ENCODE measurements around the gene RPH3AL.

RPH3AL gene

DNA sequence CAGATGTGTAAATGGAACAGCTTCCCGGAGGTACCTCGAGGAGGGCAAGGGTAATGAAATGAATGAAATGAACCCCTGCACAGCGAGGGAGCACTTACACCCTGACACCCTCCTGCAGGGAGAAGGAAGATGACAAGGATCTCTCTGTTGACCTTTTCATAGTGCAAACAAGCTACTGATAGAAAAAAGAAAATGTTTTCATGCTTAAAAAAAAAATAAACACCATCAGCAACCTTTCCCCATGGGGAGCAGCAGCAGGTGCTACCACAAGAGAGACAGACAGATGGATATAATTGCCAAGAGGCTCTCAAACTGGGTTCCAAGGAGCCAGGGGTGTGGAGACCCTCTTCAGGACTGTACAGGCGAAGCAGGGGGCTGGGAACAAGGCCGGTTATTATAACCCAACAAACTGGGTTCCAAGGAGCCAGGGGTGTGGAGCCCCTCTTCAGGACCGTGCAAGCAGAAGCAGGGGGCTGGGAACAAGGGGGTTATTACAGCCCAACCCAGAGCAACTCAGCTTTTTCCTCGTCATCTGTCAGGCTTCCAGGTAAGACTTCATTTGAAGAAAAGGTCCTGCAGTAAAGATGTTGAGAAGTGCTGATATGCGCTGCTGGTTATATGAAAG is 718 bp upstream of the RPH3AL start:
- DNase-seq (ENCODE audit: low read depth in 2 of 2), result no peak

DNA sequence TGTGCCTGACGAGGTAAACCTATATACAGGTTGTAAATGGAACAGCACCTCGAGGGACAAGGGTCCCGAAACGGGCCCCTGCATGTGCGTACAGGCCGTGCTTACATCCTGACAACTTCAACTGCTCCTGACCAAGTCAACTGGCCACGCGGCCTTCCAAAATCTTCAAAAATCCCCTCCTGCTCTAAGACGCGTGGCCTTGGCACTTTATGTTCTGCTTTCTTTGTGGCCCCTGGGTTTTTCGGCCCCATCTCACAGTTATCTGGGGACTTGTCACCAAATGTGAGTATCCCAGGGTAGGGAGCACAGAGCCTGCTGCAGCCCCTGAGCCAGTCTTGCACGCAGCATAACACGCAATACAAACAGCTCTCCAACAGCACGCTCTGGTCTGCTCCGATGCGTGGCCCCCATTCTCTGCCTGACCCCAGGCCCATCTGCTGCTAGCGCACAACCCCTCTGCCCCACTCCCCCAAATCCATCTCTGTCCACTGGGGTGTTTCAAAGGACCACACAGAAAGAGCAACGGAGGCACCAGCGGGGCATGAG is 659 bp downstream of the RPH3AL start:
- DNase-seq (ENCODE audit: low read depth in 2 of 2), result no peak

DNA sequence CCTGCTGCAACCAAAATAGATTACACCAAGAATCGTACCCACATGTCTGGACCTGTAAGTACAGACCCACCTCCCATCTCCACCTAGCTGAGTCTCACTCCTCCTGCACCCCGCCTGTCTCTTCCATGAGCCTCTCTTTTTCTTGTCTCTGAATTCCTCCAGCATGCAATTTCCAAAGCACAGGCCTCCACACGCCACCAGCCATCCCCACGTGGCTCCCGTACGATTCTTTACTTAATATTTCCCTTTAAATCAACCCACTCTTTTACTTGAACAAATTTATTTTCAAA is 1.2 kb downstream of the RPH3AL start:
- no peak for DNase-seq (ENCODE audit: low read depth in 2 of 2)

DNA sequence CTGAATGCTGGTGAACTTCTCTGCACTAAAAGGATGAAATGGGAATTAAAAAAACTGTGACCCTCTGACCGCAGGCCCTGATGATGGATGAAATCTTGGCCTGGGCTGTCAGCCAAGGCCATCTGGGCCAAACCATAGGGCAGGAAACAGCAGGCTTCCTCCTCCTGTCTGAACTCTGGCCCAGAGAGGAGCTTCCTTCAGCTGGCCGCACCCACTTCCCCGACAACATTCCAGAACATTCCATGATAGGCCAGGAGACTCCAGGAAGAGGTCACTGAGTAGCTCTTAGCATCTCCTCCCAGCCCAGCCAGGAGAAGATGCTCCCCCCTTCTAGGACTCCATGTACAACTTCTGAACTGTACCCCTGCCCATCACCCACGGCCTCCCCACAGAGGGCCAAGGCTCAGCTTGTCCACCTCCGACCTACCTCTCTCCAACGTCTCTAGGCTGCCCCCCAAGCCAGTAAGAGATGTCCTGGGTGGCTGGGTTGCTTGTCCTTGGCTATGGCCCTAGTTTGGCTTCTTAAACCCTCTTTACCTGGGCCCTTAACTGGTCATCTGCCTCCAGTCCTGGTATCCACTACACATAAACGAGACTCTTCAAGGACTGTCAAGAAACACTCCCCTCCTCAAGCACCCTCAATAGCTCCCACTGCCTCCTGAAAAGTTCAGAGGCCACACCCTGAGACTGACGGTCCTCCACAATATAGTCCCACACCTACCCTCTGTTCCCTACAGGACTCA is 1.7 kb downstream of the RPH3AL start:
- no peak for DNase-seq (ENCODE audit: low read depth in 2 of 2)

DNA sequence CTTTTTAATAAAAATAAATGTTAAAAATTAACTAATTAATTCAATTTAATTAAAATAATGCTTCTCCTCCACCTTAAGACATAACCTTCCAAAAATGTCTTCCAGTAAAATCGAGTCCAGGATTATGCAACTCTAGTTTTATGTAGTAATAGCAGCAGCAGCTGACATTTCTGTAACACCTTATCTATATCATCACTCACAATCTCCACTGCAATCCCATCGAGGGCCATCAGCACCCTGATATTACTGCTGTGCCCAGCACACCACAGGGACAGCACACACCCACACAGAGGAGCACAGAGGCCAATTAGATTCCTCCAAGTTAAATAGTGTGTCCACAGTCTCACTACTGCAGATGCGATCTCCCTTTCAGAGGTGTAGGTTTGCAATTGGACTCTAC is 2.9 kb downstream of the RPH3AL start:
- no peak for DNase-seq (ENCODE audit: low read depth in 2 of 2)

DNA sequence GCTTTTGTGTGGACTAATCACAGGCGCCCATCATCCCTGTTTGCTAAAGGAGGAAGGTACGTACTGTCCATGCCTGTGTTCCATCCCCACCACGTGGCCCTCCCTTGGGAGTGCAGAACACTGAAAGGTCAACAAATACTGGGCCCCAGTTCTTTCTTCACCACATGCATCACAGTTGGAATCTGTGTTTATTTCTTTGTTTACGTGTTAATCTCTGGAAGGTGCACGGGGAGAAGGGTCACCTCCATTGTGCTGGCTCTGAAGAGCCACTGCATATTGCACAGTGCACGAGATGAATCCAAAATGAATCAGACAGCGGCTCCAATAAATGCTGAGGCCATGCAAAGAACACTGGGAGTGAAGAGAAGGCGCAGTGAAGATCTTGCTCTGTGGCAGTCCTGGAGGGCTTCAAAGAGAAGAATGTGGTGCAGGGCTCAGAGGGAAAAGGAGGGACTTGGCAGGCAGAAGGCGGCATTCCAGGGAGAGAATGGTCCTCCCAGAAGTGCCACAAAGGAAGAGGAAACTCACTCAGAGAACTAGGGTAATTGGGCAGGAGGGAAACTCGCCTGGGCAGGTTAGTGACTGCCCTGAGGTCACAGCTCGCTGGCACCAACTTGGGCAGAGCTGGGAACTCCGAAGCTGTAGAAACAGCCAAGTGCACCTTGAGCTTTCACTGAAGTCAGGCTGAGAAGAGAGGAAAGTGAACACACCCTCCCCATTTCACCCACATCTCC is 3.7 kb downstream of the RPH3AL start:
- DNase-seq (ENCODE audit: low read depth in 2 of 2), result no peak

DNA sequence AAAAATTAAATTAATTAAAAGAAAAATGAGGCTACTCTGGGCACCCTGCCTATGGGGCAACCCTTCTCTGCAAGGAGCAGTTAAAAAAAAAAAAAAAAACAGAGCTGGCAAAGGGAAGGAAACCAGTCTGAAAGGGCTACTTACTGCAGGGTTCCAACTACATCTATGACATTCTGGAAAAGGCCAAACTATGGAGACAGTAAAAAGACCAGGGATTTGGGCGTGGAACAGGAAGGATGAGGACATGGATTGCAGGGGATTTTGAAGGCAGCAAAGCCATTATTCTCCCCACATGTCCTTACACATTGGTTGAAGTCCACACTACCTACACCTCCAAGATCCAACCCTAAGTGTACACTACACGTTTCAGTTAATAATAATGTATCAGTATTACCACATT is 4.6 kb downstream of the RPH3AL start:
- DNase-seq (ENCODE audit: low read depth in 2 of 2), result no peak

DNA sequence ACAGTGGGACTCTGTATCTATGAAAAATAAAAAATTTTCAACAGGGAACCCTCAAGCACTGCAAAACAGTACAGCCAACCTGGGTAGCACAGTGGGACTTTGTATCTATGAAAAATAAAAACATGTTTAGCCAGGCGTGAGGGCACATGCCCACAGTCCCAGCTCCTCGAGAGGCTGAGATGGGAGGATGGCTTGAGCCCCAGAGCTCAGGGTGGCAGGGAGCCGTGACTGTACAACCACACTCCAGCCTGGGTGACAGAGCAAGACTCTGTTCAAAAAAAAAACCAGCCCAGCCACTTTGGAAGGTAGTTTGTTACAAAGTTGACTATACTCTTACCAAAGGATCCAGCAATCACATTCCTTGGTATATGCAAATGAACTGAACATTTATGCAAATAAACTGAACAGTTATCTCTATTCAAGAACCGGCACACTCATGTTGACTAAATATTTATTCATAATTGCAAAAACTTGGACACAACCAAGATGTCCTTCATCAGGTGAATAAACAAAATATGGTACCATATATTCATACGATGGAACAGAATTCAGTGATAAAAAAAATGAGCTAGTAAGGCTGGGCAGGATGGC is 5.2 kb downstream of the RPH3AL start:
- no peak for DNase-seq (ENCODE audit: low read depth in 2 of 2)

DNA sequence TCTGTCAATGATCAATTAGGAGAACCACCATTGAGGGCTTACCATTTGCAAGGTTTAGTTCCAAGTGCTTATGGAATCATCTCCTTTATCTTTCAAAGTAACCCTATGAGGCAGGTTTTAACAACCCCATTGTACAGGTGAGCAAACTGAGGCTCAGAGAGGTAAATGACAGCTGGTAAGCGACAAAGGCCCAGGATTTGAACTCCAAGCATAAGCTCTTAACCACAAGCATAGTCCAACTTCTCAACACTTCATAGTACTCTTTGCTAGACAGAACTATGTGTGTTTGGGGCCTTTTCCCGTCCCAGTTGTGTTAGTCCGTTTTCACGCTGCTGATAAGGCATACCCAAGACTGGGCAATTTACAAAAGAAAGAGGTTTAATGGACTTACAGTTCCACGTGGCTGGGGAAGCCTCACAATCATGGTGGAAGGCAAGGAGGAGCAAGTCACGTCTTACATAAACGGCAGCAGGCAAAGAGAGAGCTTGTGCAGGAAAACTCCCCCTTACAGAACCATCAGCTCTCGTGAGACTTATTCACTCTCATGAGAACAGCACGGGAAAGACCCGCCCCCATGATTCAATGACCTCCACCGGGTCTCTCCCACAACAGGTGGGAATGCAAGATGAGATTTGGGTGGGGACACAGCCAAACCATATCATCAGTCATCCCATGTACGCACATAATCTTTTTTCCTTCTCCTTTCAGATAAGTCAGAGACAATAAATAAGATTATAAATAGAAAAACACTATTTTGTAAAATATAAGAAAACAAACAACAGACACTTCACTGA is 6.4 kb downstream of the RPH3AL start:
- DNase-seq (ENCODE audit: low read depth in 2 of 2), result no peak

DNA sequence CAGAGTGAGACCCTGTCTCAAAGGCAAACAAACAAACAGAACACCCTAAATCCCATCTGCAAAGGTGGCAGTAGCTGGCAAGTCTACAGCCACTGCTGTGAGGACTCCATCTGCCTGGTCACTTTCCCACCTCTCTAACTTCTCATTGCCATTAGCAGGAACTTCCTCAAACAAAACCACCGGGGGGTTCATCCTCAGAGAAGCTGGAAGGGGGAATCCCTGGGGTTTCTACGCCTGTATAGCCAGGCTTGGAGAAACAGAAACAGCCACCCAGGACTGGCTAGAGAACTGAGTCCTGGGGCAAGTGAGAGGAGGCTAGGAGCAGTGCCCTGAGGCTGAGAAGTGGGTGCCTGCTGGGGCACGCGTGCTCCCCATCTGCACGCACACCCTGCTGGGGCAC is 7.3 kb downstream of the RPH3AL start:
- DNase-seq (ENCODE audit: low read depth in 2 of 2), result no peak

DNA sequence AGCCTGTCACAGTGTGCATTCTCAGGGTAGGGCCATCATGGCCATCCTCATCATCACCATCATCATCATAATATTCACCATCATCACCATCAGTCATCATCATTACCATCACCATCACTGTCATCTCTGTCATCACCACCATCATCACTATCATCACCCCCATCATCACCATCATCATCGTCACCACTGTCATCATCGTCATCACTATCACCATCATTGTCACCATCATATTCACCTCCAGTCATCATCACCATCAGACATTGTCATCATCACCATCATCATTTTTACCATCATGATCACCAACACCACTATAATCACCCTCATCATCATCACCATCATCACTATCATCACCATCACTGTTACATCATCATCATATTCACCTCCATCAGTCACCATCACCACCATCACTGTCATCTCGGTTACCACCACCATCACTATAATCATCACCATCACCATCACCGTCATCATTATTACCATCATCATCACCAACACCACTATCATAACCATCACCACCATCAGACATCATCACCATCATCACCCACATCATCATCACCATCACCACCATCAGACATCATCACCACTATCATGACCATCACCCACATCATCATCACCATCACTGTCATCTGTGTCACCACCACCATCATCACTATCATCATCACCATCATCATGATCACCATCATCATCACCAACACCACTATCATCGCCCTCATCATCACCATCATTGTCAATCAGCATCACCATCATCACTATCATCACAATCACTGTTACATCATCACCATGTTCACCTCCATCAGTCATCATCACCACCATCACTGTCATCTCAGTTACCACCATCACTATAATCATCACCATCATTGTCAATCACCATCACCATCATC is 8.5 kb downstream of the RPH3AL start:
- DNase-seq (ENCODE audit: low read depth in 2 of 2), result no peak

DNA sequence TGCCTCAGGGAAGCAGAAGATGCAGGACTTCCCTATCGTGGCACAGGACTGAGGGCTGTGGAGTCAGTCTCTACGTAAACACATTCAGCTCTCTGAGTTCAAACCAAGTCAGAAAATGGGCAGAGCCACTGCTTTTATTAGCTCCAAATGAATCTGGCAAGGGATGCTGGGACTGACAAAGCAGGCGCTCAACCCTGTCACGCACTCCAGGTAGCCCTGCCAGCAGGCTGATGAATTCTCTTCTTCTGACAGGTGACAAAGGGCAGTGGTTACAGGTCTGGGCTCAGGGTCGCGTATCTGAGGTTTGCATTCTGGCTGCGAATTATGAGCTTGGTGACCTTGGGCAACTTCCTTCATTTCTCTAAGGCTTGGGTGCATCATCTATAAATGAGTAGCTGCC is 9.4 kb downstream of the RPH3AL start:
- no peak for DNase-seq (ENCODE audit: low read depth in 2 of 2)

DNA sequence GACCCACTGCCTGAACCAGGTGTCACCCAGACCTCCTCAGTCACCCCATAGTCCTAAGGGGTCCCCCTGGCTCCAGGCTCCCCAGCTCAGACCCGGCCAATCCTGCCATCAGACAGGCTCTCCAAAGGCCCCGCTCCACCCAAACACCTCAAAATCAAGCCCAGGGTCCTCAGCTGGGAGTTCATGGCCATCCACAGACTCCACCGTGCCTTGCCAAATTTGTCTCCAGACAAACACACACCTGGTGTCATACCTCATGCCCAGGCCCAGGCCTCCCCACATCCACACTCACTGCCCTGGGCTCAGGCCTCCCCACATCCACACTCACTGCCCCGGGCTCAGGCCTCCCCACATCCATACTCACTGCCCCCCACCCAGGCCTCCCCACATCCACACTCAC is 12.5 kb downstream of the RPH3AL start:
- no peak for DNase-seq (ENCODE audit: low read depth in 2 of 2)

DNA sequence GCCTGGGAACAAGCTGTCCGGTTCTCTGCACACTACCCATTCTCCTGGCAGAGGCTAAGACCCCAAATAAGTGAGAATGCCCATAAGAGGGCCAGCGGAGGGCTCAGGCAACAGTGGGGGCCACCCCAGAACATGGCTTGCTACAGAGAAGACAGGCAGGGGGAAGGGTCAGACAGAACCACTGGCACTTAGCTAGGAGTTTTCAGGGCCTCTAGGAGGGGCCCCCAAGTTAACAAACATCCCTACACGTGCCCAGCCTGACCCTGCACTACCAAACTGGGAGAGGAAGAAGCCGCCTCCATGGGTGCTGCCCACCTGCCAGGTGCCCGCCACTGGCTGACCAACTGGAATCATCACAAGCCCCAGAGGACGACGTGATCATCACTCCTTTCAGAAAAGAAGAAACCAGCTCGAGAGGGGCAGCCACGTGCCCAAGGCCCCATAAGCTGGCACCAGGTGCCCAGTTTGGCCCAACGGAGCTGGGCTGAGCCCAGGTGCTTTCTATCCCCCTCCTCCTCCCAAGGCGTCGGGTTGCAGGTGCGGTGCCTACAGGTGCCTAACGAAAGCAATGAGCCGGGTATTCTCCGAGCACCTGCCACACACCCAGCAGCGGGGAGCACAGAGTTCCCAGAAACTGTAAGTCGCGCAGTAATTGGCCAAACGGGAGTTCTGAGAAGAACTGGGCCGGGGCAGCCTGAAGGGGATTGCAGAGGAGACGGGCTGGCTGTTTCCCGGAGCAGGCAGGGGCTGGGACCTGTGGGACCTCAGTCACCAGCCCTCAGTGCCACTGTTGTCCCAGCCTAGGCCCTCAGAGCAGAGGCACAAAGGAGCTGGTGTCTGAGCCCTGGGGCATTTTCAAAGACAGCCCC is 13.2 kb downstream of the RPH3AL start:
- no peak for DNase-seq (ENCODE audit: low read depth in 2 of 2)

DNA sequence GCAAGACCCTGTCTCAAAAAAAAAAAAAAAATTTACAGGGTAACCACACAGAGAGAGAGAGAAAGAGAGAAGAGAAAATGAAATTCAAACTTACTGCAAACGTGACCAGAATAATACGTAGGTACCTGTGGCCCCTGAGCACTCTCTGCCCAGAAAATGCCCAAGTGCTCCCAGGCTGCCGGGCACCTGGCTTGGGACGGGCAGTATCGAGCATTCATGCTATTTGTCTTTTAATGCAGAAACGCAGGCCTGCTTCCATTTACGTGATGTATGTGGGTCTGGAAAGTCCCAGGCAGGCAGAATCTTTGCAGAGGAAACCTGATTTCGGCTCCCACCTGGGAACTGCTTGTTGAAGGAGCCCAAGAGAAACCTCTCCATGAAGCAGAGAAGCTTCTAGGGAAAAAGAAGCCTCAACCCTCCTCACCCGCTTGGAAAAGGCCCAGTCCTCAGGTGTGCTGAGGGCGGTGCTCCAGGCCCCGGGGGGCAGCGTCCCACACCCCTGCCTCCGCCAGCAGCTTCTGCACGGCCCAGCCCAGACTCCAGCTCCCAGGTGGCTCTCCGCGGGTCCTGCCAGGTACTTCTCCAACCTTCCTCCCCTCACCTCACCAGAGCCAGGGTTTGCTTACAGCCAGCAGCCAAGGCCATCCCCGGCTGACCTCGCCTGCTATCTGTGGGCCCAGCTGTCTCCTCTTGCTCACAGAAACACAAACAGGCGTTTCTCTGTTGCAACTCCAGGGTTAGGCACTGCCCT is 14.0 kb downstream of the RPH3AL start:
- no peak for DNase-seq (ENCODE audit: low read depth in 2 of 2)

DNA sequence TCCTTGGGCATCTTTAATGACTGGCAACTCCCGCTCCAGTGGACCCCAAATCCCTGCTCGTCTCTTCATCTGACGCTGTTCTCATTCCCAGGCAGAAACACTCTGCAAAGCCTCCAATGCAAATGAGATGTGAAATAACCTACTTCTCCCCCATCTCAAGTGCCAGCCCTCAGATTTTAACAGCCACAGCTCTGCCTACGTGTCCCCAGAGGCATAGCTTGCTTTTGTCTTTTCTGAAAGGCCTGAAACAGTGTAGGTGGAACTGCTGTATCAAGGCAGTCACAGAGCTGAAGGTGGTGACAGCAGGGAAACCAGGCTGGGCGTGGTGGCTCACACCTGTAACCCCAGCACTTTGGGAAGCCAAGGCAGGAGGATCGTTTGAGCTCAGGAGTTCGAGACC is 14.7 kb downstream of the RPH3AL start:
- DNase-seq (ENCODE audit: low read depth in 2 of 2), result no peak

DNA sequence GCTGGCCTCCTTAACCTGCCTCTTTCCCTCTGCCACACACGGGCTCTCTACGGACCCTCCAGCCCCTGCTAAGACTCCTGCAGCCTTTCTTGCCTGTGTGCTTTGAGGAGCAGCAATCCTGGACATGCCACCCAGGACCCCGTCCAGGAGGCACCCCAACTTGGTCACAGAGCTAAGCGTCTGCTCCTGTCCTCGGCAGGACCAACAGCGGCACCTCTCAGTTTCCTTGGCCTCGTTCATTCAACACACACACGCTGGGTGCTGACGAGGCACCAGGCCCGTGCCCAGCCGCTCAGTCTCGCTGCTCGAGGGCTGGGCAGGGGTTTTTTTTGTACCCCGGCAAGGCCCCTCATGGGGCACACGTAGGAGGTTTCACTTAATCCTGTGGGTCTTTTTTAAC is 15.2 kb downstream of the RPH3AL start:
- DNase-seq (ENCODE audit: low read depth in 2 of 2), result no peak

DNA sequence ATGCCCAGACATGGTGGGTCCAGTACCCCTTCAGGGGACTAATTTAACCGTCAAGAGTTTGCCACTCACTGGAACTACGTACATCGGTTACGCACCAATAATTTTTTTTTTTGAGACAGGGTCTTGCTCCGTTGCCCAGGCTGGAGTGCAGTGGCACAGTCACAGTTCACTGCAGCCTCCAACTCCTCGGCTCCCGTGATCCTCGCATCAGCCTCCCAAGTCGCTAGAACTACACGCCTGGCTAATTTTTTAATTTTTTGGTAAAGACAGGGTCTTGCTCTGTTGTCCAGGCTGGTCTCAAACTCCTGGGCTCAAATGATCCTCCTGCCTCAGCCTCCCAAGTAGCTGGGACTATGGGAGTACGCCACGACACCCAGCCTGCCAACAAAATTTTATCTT is 15.6 kb downstream of the RPH3AL start:
- no peak for DNase-seq (ENCODE audit: low read depth in 2 of 2)

Data from fibroblast of skin of left quadriceps (primary cell).